HTR-8/SVneo (cell line): ENCODE data around the gene CACNA1C.
A peak's percentile ranks its signal among the peaks of the same experiment; 100 is the strongest.
"Not testable (repeated sequence)": the region's sequence is repeated elsewhere in the genome, so short reads cannot be mapped to it uniquely, and the experiment has no call there.

ENCODE experiments used
- DNase-seq: peaks from one replicate; pipeline ENCODE4 v3.0.0; 2011; ENCODE audit warnings: low spot score, mixed read lengths; ENCODE audit not compliant: insufficient read length
- FAIRE-seq: peaks from 2 replicates; lab custom pipeline; 2011; peaks lifted over from hg19 to GRCh38; lab: Jason Lieb, UNC

Gene CACNA1C

DNA sequence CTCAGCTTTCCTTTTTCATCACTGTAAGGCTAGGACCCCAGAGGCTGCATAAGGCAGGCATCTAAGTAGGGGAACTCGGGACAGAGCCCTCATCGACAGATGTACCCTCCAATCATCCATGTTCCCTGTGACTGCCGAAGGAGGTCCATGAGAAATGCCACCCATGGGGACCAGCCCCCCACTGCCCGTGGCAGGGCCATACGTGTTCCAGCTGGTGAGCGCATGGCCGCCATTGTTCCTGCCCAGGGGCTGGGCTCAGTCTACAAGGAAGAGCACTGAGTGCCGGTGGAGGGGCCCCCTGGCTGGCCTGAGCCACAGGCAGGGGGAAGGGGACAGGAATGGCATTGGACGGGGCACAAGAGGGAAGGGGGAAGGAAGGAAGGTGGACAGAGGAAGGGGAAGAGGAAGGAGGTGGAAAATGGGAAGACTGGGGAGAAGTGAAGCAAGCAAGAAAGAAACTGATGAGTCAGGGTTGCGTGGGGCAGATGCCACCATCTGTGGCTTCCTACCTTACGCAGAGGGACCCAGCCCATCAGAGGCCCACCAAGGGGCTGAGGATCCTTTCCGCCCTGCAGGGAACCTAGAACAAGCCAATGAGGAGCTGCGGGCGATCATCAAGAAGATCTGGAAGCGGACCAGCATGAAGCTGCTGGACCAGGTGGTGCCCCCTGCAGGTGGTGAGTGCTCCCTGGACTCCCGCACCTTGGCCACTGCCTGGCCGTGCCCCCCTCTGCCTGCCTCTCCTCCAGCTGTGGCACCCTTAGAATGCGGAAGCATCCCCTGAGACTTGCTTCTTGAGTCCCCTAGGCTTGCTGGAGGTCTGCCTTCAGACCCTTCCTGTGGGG is 621.4 kb downstream of the CACNA1C start:
- no peak for FAIRE-seq
- no peak for DNase-seq

DNA sequence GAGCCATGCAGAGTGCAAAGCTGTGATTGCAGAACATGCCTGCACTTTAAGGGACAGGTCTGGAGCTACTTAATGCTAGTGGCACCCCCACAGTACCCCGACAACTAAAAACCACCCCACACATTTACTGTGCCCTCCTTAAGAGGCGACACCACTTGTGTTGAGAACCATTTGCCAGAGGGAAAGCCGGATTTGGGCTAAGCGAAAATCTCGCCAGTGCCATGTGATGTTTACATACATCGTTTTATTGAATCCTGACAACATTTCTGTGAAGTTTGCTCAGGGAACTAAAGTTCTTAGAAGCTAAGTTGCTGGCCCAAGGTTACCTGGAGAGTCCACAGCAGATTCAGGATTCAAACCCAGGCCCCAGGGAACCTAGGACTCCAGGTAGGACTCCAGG is 623.0 kb downstream of the CACNA1C start:
- FAIRE-seq (no peak), DNase-seq (no peak)

DNA sequence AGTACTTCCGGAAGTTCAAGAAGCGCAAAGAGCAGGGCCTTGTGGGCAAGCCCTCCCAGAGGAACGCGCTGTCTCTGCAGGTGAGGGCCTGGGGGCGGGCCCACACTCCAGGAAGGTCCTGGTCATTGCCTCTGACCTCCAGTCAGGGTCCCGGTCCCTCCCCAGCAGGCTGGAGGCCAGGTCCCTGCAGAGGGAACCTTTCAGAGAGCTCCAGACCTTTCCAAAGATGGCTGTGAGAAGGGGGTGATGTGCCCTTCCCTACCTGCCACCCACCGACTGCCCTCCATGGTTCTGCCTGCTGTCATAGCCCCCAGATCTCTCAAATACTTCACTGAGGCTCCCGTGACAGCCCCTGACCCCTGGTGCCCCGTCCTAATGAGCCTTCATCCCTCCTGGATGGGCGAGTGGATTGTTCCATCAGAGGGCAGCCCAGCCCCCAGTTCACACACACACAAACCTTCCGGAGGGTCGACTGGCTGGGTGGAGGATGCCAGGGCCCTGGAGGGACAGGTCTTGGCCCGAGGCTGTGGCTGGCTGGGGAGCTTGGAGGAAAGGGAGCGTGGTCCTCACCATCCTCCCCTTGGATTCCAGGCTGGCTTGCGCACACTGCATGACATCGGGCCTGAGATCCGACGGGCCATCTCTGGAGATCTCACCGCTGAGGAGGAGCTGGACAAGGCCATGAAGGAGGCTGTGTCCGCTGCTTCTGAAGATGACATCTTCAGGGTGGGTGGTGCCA is 624.5 kb downstream of the CACNA1C start:
- DNase-seq, result no peak
- FAIRE-seq, result no peak

DNA sequence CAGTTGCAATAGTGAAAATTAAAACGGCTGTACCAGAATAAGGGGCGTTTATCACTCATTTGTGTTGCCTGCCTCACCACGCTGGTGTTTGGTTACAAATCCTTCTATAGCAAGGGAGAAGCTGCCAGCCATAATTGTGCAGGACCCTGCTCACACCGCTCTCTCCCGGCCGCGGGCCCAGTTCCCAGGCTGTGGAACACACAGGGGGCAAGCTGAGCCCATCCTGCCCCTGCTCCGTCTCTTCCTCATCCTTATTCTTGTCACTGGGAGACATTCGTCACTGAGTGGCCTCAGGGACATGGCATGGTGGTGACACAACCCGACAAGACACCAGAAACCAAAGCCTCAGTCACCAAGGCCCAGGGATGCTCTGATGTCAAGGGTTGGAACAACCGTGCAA is 625.6 kb downstream of the CACNA1C start:
- no peak for FAIRE-seq
- DNase-seq, result no peak

DNA sequence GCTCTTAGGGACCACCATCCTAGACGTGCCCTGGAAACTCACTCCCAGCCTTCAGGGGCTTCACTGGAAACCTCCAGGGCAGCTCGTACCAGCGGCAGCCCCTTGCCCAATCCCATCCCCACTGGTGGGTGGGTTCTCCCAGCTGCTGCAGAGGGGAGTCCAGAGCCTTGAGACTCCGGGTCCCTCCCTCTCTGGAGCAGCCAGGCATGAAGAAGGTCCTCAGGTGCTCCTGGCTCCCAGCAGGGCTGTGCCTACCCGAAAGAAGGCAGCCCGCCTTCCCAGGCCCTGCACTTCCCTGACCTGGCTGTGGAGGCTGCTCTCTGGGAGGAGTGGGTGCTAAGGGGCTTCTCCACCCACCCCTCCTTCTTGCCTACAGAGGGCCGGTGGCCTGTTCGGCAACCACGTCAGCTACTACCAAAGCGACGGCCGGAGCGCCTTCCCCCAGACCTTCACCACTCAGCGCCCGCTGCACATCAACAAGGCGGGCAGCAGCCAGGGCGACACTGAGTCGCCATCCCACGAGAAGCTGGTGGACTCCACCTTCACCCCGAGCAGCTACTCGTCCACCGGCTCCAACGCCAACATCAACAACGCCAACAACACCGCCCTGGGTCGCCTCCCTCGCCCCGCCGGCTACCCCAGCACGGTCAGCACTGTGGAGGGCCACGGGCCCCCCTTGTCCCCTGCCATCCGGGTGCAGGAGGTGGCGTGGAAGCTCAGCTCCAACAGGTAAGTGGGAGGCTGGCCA is 626.5 kb downstream of the CACNA1C start:
- FAIRE-seq (no peak), DNase-seq (no peak)

DNA sequence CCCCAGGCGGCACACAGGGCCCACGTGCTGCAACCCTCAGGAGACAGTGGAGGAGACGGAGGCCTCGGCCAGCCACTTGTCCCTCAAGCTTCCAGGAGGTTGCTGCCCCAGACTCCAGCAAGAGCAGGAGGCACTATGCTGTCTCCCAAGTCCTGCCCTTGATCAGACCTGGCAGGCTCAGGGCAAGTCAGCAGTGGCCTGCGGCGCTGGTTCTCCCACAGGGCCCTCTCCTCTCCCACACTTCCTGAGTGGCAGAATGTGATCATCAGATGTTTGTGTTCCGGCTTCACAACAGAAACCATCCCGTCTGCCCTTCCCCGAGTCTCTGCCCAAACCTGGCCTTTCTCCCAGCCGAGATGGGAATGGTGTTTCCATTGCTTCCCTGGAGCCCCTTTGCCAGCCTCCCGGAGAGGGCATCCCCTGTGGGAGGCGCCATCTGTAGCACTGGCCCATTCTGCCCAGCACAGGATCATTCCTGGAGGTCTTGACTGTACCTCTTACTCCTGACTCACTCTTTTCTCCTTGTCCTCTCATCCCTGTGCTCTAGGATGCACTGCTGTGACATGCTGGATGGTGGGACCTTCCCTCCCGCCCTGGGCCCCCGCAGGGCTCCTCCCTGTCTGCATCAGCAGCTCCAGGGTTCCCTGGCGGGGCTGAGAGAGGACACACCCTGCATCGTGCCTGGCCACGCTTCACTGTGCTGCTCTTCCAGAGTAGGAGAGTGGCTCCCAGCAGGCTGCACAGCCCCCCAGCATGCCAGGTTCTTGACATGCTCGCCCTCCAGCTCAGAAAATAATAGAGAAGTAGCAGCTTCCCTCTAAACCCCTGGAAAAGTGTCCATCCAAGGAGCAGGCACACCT is 627.3 kb downstream of the CACNA1C start:
- DNase-seq (no peak), FAIRE-seq (no peak)

DNA sequence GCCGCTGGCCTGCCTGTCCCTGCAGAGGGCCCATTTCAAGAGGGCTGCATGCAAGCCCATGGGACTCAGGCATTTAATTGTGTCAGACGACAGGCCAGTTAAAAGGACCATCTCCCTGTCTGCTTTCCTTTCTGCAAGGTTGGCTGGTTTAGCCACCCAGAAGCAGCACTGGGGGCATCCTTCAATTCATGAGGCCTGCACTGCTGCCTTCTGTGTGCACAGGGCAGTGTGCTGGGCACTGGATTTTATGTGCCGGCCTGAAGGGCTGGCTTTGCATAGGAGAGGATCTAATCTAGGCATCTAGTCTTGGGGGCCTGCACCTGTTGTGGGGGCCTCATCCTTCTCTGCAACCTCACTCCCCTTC is 627.9 kb downstream of the CACNA1C start:
- DNase-seq (no peak), FAIRE-seq (no peak)

DNA sequence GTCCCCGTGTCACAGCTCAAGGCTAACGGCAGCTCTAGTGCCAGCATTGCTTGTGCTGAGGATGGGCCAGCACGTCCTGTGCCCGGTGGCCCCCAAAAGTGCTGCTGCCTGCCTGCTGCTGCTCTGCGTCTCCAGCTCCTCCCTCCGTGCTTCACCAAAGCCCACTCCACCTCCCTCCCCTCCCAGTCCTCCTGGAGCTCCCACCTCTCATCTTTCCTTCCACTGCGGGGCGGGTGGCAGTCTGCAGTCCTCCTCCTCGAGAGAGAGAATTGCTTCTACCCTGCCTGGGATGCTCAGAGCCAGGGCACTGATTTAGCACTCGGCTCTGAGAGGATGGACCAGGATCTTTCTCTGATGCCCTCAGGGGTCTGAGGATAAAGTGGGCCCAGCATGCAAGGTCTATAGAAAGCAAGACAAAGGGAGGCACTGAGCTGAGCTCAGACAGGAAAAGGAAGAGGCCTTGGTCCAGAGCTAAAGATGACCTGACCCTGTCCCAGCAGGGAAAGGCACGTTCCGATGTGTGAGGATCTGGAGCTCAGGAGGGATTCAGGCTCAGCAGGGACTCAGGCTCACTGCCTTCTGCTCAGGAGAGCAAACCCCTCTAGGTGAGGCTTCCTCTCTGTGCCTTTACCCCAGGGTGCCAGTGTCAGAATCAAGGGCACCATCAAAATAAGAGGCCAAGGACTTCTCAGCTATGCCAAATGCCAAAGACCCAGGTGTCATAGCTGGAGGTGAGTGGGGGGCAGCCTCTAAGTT is 628.8 kb downstream of the CACNA1C start:
- DNase-seq (no peak), FAIRE-seq (no peak)

DNA sequence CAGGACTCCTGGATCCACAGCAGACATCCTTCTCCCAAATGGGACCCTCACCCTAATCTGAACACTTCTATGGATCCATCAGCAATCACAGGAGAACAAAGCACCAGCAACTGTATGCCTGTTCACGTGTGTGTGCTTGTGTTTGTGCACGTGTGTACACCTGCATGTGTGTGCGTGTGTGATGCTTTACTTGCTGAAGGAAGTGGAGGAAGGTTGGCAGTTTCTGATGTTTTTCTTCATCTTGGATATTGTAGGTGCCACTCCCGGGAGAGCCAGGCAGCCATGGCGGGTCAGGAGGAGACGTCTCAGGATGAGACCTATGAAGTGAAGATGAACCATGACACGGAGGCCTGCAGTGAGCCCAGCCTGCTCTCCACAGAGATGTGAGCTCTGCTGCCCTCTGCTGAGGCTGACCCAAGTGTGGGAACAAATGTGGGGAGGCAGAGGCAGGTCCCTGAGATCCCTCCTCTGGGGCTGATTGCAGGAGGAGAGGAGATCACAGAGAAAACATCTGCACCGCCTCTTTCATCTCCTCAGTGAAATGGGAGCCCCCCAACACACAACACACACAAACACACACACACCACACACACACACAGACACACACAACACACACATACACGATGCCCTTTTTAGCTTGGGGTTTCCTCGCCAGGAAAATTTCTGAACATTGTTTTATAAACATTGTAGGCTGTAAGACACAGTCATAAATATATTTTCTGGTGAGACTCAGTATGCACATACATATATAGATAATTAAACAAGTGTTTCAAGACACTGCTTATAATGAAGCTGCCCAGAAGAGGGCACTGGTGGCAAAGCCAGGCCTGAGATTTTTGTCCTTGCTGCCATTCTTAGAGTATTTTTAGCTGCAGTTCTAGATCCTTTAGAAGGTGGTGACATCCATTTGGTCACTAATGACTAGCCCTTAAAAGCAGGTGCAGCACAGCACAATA is 629.8 kb downstream of the CACNA1C start:
- DNase-seq (peak; percentile 66), FAIRE-seq (peak; percentile 91)

DNA sequence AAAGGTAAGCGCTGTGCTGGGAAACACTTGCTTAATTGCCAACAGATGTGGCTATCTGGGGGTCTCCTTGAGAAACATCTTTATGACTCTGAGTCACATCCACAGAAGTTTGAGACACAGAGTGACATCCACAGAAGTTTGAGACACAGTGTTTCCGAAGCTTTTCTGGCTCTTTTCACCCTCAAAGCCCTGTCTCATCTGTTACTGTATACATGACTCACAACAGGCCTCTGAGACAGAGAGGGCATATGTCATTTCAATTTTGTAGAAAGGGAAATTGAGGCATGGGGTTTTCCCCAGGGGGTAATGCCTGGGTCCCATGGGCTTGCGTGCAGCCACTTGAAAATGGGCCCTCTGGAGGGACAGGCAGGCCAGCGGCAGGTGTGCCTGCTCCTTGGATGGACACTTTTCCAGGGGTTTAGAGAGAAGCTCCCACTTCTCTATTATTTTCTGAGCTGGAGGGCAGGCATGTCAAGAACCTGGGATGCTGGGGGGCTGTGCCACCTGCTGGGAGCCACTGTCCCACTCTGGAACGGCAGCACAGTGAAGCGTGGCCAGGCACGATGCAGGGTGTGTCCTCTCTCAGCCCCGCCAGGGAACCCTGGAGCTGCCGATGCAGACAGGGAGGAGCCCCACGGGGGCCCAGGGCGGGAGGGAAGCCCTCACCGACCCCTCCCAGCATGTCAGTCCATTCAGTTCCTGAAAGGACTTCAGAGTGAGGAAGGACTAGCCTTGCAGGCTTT is 630.7 kb downstream of the CACNA1C start:
- DNase-seq, result no peak
- peak; percentile 42 for FAIRE-seq

DNA sequence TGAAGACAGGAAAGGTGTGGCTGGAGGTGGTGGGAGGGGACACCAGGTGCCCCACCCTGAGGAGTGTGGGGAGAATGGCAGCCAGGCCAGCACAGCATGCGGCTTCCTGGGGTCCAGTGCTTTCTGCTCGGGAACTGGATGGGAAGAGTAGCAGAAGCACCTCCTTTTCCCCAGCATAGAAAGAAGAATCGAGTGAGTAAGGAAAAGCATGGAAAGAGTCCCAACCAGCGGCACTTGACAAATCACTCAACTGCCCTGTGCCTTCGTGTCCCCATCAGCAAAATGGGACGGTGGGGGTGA is 631.2 kb downstream of the CACNA1C start:
- FAIRE-seq, DNase-seq: not testable (repeated sequence)

DNA sequence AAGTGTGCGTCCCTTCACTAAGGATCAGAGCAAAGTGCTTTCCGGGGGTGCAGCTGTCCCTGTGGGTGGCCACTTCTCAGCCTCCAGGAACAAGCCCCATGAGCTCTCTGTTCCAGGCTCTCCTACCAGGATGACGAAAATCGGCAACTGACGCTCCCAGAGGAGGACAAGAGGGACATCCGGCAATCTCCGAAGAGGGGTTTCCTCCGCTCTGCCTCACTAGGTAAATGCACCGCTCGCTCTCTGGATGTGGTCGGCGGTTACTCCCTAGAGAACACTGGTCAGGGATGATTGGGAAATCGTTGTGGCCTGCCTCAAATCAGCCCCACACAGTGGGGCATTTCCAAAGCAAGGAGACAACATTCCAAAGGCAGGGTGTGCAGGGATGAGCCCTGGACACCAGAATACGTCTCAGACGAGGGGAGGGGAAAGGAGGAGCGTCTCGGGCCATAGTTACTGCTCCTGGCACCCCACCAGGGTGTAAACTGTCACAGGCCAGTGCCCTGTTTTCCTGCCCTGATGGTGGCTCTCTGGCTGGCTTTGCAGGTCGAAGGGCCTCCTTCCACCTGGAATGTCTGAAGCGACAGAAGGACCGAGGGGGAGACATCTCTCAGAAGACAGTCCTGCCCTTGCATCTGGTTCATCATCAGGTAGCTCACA is 633.0 kb downstream of the CACNA1C start:
- peak; percentile 13 for FAIRE-seq

DNA sequence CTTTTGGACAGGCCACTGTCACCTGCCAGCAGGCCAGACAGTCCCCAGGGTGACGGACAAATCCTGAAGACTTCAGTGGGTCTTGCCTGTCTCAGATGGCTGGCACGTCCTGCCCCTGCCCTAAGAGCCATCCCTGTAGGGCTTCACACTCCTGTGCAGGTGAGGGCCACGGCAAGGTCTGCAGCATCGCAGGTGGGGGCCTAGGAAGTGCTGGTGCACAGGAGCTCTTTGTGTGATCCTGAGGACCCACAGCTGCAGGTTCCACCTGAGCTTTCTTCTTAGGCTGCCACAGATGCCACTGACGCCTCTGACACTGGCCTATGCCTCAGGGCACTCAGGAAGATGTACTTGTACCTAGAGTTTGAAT is 633.5 kb downstream of the CACNA1C start:
- no peak for FAIRE-seq
- no peak for DNase-seq

More for the DNA sequence above, 633.0 kb downstream of the CACNA1C start:
- not testable (repeated sequence) for DNase-seq

DNA sequence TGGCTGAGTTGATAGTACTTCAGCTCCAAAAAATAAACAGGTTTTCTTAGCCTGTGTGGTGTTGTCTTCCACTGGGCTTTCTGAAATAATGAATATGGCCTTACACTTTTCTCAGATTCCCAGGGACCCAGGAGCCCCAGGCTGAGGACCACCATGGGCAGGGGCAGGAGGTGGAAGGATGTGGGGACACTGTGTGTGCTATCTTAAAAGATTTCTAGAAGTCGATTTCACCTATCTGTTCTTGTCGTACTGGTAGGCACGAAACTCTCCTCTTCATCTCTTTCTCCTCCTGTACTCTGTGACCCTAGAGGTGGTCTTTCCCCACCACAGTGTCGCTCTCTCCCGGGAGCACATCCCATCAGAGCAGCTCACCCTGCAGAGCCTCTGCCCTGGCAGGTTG is 634.3 kb downstream of the CACNA1C start:
- DNase-seq, result no peak
- no peak for FAIRE-seq

DNA sequence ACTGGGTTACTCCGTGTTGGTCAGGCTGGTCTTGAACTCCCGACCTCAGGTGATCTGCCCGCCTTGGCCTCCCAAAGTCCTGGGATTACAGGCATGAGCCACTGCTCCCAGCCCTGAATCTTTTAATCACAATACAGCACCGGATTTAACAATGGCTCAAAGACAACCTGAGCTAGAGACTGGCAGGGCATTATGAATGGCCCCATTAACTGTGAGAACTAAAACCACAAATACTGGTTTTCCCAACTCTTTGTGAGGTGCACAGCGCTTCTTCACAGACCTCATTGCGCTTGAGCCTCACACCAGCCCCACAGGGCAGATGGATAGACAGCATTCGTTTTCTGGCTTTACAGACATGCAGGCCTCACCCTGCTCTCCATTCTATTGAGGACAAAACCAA is 634.9 kb downstream of the CACNA1C start:
- no peak for DNase-seq
- no peak for FAIRE-seq

DNA sequence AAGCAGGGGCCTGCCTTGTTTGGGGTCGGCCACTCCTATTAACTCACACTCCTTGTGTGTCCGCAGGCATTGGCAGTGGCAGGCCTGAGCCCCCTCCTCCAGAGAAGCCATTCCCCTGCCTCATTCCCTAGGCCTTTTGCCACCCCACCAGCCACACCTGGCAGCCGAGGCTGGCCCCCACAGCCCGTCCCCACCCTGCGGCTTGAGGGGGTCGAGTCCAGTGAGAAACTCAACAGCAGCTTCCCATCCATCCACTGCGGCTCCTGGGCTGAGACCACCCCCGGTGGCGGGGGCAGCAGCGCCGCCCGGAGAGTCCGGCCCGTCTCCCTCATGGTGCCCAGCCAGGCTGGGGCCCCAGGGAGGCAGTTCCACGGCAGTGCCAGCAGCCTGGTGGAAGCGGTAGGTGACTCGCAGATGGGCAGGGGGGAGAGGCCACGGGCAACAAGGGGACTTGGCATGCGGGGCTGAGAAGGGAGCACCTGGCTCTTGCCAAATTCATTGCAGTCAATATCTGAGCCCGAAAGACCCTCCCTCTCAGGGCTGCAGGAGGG is 635.7 kb downstream of the CACNA1C start:
- DNase-seq, result no peak
- no peak for FAIRE-seq

DNA sequence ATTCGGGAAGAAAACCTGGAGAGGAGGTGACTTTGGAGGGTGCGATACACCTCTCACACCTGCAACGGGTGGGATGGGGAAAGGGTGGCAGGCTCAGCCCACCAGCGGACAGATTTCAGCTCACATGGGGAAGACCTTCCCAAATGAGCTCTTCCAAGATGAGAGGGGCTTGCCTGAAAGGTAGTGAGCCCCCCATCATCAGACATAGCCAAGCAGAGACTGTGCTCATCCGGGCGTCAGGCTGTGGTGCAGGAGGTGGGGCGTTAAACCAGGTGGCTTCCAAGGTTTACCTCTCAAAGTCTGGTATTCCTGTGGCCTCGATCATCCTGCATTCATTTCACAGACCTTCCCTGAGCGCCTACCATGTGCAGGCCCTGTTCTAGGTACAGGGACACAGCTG is 636.6 kb downstream of the CACNA1C start:
- DNase-seq (no peak), FAIRE-seq (no peak)
